GM12873 (cell line): ENCODE data around the gene LRRC3B.

Experiments
- TF ChIP-seq, protein P1 (sequence below): IDR thresholded peaks from 2 replicates; pipeline ENCODE4 v1.5.1; 2012; ENCODE audit warnings: low read depth, mild to moderate bottlenecking, moderate library complexity, low read length, control low read depth; ENCODE audit not compliant: insufficient read depth; ENCODE audit errors: missing control alignments

The LRRC3B gene, protein sequence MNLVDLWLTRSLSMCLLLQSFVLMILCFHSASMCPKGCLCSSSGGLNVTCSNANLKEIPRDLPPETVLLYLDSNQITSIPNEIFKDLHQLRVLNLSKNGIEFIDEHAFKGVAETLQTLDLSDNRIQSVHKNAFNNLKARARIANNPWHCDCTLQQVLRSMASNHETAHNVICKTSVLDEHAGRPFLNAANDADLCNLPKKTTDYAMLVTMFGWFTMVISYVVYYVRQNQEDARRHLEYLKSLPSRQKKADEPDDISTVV

DNA sequence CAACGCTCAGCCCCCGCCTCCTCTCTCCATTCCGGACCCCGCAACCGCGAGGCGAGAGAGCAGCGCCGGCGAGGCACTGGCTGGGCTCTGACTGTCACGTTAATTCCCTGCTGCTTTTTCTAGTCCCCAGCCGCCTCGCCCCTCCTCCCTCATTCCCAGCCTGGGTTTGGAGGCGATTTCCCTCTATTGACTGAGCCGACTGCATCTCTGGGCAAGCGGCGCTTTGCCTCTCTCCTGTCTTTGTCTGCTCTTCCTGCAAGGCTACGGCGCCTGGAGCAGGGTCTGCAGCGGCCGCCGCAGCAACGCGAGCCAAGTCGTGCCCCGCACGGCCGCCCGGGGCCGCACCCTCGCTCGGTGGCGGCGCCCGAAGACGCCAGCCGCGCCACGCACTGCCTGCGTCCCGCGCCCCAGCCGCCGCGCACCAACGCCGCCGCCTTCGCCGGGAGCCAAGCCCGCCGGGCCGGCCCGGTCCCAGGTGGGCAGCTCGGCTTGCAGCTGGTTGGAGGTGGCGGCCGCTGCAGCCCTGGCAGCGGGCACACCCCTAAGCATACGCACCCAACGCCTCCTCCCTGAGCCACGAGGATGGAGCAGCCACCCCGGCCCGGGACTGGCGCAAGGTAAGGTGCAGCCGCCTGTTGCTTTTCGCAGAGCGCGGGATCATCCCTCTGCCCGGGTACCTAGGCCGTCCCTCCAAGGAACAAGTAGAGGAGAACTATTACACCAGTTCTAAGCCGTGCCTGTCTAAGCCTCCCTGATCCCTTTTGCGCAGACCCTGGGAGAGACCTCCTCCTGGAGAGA is at the start of gene LRRC3B:
LRRC3B (plus strand) TSS at position 152 of the 798 bp plus-strand sequence. CDS start 86,901 bp downstream, outside the sequence.
- TF ChIP-seq, protein P1, sequence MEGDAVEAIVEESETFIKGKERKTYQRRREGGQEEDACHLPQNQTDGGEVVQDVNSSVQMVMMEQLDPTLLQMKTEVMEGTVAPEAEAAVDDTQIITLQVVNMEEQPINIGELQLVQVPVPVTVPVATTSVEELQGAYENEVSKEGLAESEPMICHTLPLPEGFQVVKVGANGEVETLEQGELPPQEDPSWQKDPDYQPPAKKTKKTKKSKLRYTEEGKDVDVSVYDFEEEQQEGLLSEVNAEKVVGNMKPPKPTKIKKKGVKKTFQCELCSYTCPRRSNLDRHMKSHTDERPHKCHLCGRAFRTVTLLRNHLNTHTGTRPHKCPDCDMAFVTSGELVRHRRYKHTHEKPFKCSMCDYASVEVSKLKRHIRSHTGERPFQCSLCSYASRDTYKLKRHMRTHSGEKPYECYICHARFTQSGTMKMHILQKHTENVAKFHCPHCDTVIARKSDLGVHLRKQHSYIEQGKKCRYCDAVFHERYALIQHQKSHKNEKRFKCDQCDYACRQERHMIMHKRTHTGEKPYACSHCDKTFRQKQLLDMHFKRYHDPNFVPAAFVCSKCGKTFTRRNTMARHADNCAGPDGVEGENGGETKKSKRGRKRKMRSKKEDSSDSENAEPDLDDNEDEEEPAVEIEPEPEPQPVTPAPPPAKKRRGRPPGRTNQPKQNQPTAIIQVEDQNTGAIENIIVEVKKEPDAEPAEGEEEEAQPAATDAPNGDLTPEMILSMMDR = no peak

DNA sequence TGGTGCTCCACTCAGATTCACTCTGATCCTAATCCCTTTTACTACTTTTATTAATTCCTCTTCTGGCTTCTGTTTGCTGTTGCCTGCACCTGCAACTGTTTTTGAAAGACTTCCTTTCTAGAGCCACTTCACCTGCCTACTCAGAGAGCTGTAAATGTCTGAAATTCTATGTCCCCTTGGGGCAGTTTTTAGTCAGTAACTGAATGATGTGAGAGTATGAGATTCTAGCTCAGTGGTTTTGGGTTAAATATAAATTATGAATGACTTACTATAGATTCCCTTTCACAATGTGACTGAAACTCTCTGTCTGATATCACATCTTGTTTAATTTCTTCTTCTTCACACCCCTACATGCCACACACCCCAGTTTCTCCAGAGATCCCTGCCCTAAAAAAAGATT is 47.8 kb upstream of the LRRC3B start:
- TF ChIP-seq, protein P1 = no peak

DNA sequence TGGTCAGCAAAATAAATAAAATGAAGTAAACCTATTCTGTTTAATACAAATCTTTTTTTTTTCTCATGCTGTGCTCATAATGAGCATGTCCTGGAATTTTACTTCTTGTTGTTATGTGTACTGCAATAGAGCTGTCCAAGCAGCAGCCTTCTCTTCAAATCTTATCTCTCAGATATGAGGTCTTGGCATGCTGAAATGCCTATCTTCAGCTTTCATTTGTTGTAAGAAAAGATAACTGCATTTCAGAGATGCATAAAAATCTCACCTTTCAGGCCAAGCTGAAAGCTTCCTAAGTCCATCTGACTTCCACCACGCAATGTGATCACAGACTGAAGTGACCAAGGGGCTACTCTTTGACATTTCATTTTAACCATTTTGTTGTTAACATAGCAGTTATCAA is 43.5 kb upstream of the LRRC3B start:
- TF ChIP-seq, protein P1 = no peak

DNA sequence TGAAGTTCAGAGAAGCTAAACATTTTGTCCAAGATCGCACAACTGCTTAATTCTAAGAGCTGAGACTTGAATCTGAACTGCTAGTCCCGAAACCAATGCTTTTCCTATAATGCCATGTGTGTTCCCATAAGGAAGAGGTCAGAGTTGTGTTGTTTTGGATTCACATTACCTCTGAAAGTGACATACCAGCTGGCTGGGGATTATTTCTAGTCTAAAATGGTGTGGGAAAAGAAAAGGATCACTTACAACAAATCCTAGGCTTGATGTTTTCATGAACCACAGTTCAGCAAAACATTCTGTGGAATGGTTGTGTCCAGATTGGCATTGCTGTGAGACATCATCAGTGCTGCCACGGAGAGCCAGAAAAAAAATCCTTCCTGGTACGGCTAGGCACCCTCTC is 35.0 kb upstream of the LRRC3B start:
- TF ChIP-seq, protein P1 = no peak

DNA sequence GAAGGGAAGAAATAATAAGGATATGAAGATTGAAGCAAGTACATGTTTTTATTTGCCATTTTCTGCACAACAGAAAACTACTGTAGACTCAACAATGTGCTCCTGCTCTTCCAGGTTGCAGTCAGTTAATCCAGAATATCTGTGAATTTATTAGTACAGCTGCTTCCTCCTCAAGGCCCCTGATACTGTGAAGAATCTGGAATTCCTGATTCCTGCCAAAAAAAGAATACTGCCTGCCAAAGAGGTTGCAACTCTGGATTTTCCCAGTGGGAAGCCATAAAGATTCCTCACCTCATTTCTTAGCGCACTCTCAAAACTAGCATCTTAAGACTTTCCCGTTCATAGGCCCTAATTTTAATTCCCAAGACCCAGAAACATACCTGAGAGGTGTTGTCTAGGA is 33.6 kb upstream of the LRRC3B start:
- TF ChIP-seq, protein P1 = no peak

DNA sequence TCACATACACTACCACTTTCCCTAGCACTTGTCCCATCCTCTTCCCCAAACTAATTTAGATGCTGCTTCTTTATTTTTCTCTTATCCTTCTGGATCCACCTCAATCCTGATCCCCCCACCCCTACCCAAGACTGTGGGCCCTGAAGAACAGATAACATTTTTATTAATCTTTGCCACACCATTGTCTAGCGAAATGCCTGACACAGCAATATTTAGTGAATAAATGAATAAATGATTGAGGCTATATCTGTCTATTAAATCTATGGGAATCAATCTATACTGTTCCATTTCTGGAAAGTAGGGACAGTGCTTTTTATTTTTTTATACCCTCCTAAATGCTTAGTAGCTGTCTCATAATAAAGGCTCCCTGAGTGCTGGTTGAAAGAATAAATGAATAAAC is 32.9 kb upstream of the LRRC3B start:
- TF ChIP-seq, protein P1 = no peak

DNA sequence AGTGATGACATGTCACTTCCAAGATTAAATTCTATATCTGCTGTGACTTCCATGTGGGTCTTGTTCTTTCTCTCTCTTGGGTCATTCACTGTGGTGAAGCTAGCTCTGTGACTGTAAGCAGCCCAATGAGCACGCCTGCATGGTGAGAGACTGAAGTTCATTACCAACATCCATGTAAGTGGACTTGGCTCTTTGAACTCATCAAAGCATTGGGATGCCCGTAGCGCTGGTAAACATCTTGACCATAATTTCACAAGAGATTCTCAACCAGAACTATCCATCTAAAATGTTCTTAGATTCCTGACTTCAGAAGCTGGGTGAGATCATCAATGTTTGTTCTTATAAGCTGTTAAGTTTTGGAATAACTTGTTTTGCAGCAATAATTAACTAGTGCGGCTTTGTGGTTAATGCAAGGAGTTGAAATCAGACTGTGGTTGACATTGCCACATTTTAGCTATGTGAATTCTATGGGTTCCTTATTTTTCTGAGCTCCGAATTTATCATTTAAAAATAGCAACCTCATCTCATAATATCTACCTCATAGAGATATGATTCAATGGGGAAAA is 31.6 kb upstream of the LRRC3B start:
- TF ChIP-seq, protein P1 = no peak
